Keratinocyte (primary cell): ENCODE data around the gene CPEB2. TPM values are rescaled to one million over a fixed set of nuclear protein-coding genes. Genes with fewer than 3 reads are reported as not detected.

Experiments used
- DNase-seq: peaks from one replicate; pipeline ENCODE4 v3.0.0-alpha.2; 2011; ENCODE audit warnings: low read depth, missing footprints, low spot score
- FAIRE-seq: peaks from 2 replicates; lab custom pipeline; 2011; peaks lifted over from hg19 to GRCh38; lab: Jason Lieb, UNC
- H2AFZ ChIP-seq: 2 replicates; pipeline ENCODE4 v1.6.0; 2012; ENCODE audit warnings: low read length, control low read depth, inconsistent platforms; ENCODE audit not compliant: control insufficient read depth
- H3K27ac ChIP-seq: 2 replicates; pipeline ENCODE4 v1.5.1; 2011; ENCODE audit warnings: low read length; ENCODE audit not compliant: control insufficient read depth, insufficient read depth
- H3K27me3 ChIP-seq: 3 replicates; pipeline ENCODE4 v1.6.0; 2011; ENCODE audit warnings: low read length; ENCODE audit not compliant: control insufficient read depth, insufficient read depth; ENCODE audit errors: extremely low read depth
- H3K36me3 ChIP-seq, 2 experiments: 2 replicates in 1 of 2; 3 replicates in 1 of 2; pipeline ENCODE4 v1.5.1; 2011; ENCODE audit warnings: low read length in 2 of 2, mild to moderate bottlenecking in 1 of 2; ENCODE audit not compliant: control insufficient read depth in 2 of 2, insufficient read depth in 2 of 2; ENCODE audit errors: extremely low read depth in 1 of 2
- H3K4me1 ChIP-seq: 3 replicates; pipeline ENCODE4 v1.5.1; 2011; ENCODE audit warnings: low read length; ENCODE audit not compliant: control insufficient read depth, insufficient read depth; ENCODE audit errors: extremely low read depth
- H3K4me2 ChIP-seq: 3 replicates; pipeline ENCODE4 v1.6.0; 2011; ENCODE audit warnings: low read depth, low read length; ENCODE audit not compliant: control insufficient read depth, insufficient read depth; ENCODE audit errors: extremely low read depth
- H3K4me3 ChIP-seq, 3 experiments: fragments of 200-600 bp in 1 of 3; sonication (generic) in 1 of 3; 2 replicates in 2 of 3; 3 replicates in 1 of 3; pipeline ENCODE4 v1.5.1; 2011 to 2016; ENCODE audit warnings: low read length in 3 of 3, mild to moderate bottlenecking in 3 of 3, control low read depth in 2 of 3, inconsistent platforms in 1 of 3, low read depth in 1 of 3, mixed read lengths in 1 of 3, mixed run types in 1 of 3, moderate library complexity in 1 of 3; ENCODE audit not compliant: control insufficient read depth in 2 of 3, insufficient read depth in 2 of 3; ENCODE audit errors: extremely low read depth in 1 of 3
- H3K79me2 ChIP-seq: 2 replicates; pipeline ENCODE4 v1.6.0; 2012; ENCODE audit warnings: low read length; ENCODE audit not compliant: control insufficient read depth, insufficient read depth
- H3K9ac ChIP-seq: 3 replicates; pipeline ENCODE4 v1.6.0; 2011; ENCODE audit warnings: low read length; ENCODE audit not compliant: control insufficient read depth, insufficient read depth; ENCODE audit errors: extremely low read depth
- H3K9me1 ChIP-seq: 3 replicates; pipeline ENCODE4 v1.6.0; 2011; ENCODE audit warnings: low read length; ENCODE audit not compliant: control insufficient read depth, insufficient read depth; ENCODE audit errors: extremely low read depth
- H3K9me3 ChIP-seq: 2 replicates; pipeline ENCODE4 v1.5.1; 2012; ENCODE audit warnings: low read depth, low read length; ENCODE audit not compliant: control insufficient read depth
- H4K20me1 ChIP-seq: 3 replicates; pipeline ENCODE4 v1.6.0; 2011; ENCODE audit warnings: low read length; ENCODE audit not compliant: control insufficient read depth, insufficient read depth; ENCODE audit errors: extremely low read depth
- EZH2 ChIP-seq: IDR thresholded peaks from one replicate; pipeline ENCODE4 v1.6.1; 2012; ENCODE audit warnings: inconsistent platforms, mild to moderate bottlenecking, low read length, moderate library complexity
- dilution Hi-C: fragments of 300-500 bp; cut with MboI; formaldehyde crosslinking; loops from one replicate; pipeline ENCODE4 v1.7.0; 2020; ENCODE audit warnings: low sequenced_read_pairs; ENCODE audit not compliant: extremely low pct_ligation_motif_present
- polyA plus RNA-seq, 5 experiments: library from polyadenylated mRNA; depleted of rRNA in 3 of 5; stranded (reverse) in 3 of 5; stranded (forward) in 1 of 5; unstranded in 1 of 5; fragments of >200 nt; gene quantifications; 1 replicate in 1 of 5; 2 replicates in 3 of 5; 3 replicates in 1 of 5; pipeline versions ENCODE4 v1.2.1 to v1.2.3, GENCODE V29; 2011 to 2012; ENCODE audit warnings: missing spikeins in 2 of 5, low read depth in 1 of 5, low replicate concordance in 1 of 5
- TF ChIP-seq, protein P1 (sequence below), 3 experiments: IDR thresholded peaks in 1 of 3; conservative IDR thresholded peaks in 1 of 3; optimal IDR thresholded peaks in 1 of 3; 2 replicates in 2 of 3; 3 replicates in 1 of 3; pipeline versions ENCODE3 to v1.5.1; 2011; ENCODE audit warnings: low read length in 3 of 3, mild to moderate bottlenecking in 3 of 3, moderate library complexity in 2 of 3, control low read depth in 1 of 3, inconsistent platforms in 1 of 3; ENCODE audit not compliant: insufficient read depth in 2 of 3; ENCODE audit errors: extremely low read depth in 1 of 3

Gene CPEB2
- polyA plus RNA-seq, 1 donor (not counting 4 experiments of a cell fraction or from before 2014, with no cell fraction given), result 15.1 TPM

DNA sequence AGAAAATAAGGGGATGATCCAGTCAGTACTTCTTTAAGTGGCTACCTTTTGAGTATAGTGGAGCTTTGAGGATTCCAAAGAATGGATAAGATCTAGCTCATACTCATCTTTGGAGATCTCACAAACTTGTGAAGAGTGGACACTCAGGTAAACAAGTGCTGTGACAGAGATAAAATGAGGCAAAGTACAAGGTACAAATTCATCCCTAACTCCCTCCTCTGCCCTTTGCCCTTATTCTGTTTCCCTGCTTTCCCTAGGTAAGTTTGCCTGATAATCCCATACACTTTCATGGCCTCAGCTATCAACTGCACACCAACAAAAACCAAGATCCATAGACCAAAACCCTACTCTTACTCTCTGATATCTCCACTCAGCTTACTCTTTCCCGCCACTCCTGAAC, 16.4 kb upstream of the CPEB2 start:
- no peaks in the 10 kb centered on the region for H4K20me1 ChIP-seq
- H3K79me2 ChIP-seq, result no peaks in the 10 kb centered on the region
- H3K4me1 ChIP-seq, result no peaks in the 10 kb centered on the region
- no peak overlapping the region for H3K4me2 ChIP-seq
- FAIRE-seq (no peak), DNase-seq (no peak)
- no peak overlapping the region for H3K9ac ChIP-seq
- no peaks in the 10 kb centered on the region for H3K9me1 ChIP-seq
- H2AFZ ChIP-seq, result no peak overlapping the region
- H3K36me3 ChIP-seq, result no peaks in the 10 kb centered on the region
- TF ChIP-seq, protein P1, sequence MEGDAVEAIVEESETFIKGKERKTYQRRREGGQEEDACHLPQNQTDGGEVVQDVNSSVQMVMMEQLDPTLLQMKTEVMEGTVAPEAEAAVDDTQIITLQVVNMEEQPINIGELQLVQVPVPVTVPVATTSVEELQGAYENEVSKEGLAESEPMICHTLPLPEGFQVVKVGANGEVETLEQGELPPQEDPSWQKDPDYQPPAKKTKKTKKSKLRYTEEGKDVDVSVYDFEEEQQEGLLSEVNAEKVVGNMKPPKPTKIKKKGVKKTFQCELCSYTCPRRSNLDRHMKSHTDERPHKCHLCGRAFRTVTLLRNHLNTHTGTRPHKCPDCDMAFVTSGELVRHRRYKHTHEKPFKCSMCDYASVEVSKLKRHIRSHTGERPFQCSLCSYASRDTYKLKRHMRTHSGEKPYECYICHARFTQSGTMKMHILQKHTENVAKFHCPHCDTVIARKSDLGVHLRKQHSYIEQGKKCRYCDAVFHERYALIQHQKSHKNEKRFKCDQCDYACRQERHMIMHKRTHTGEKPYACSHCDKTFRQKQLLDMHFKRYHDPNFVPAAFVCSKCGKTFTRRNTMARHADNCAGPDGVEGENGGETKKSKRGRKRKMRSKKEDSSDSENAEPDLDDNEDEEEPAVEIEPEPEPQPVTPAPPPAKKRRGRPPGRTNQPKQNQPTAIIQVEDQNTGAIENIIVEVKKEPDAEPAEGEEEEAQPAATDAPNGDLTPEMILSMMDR (optimal IDR thresholded peaks at IDR 0.05 in 1 of 3, IDR thresholded peaks at IDR 0.05 in 1 of 3, conservative IDR thresholded peaks at IDR 0.05 in 1 of 3; ENCODE audit: extremely low read depth in 1 of 3, insufficient read depth in 2 of 3, low read length in 3 of 3), result no peak
- no peak for TF ChIP-seq EZH2
- dilution Hi-C loops, result no loop called here
- H3K27ac ChIP-seq, result no peak overlapping the region
- H3K9me3 ChIP-seq, result no peaks in the 10 kb centered on the region
- H3K27me3 ChIP-seq, result no peaks in the 10 kb centered on the region
- no peak overlapping the region for H3K4me3 ChIP-seq

DNA sequence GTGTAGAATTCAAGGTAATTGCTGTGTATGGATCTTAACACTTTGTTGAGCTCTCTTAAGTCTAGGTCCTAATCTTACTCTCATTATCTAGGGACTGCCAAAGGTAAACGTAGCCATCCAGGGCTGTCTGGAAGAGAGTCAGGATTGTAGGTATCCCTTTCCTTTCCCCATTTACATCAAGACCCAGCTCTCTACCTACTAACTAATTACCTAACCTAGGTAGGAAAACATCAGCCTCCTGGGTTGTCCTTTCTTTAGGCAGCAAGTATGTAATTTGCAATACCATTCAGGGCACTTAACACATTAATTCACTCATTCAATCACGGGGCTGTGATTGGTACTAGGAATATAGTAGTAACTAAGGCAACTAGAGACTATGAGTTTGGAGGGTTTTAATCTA, 15.2 kb upstream of the CPEB2 start:
- FAIRE-seq, result no peak
- Histone ChIP-seq H3K9me1 (no peaks in the 10 kb centered on the region), H2AFZ (no peak overlapping the region), H3K27me3 (no peaks in the 10 kb centered on the region), H3K27ac (no peak overlapping the region), H3K4me2 (no peak overlapping the region), H3K9me3 (no peaks in the 10 kb centered on the region), H3K36me3 (no peaks in the 10 kb centered on the region), H3K4me3 (no peak overlapping the region), H3K4me1 (no peaks in the 10 kb centered on the region), H3K9ac (no peak overlapping the region), H3K79me2 (no peaks in the 10 kb centered on the region), H4K20me1 (no peaks in the 10 kb centered on the region)
- no peak for TF ChIP-seq EZH2
- TF ChIP-seq, protein P1 (optimal IDR thresholded peaks at IDR 0.05 in 1 of 3, IDR thresholded peaks at IDR 0.05 in 1 of 3, conservative IDR thresholded peaks at IDR 0.05 in 1 of 3; ENCODE audit: extremely low read depth in 1 of 3, insufficient read depth in 2 of 3, low read length in 3 of 3), result no peak
- dilution Hi-C loops, result no loop called here
- DNase-seq, result no peak
